HUDEP-2 (cell line): ENCODE results near the gene B9D1.
A peak's percentile ranks its signal among the peaks of the same experiment; 100 is the strongest.

Source experiments
- DNase-seq, 76 experiments: peaks; one replicate each; lab custom pipeline; 2025; ENCODE audit not compliant: unreplicated experiment in 76 of 76; lab: John Stamatoyannopoulos, UW

The B9D1 gene

DNA sequence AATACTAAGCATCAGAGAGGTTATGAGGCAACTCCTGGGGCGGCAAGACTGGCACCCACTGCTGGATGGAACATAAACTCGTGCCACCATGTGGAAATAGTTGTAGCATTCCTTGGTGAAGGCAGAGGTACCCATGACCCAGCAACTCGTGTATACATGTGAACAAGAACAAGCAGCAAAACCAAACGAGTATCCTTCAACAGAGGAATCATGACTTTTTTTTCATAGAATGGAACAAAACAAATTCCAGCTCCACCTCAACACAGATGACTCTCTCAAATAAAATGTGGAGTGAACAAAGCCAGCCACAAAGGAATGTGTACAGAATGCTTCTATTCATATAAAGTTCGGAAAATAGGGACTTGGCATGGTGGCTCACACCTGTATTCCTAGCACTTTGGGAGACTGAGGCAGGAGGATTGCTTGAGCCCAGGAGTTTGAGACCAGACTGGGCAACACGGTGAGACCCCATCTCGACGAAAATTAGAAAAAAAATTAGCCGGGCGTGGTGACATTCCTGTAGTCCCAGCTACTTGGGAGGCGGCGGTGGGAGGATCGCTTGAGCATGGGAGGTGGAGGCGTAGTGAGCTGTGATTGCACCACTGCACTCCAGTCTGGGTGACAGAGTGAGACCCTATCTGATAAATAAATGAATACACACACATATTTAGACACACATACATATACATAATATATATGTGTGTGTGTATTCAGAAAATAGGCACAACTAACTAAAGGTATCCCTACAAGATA, 35.3 kb downstream of the B9D1 start:
- no peak for DNase-seq

- no peak for DNase-seq
These were observed 37.0 kb downstream of the B9D1 start for GRCh38 chr17:19325542-19325941.

- DNase-seq, result no peak
These were observed 39.7 kb downstream of the B9D1 start for GRCh38 chr17:19322861-19323260.

- DNase-seq, result no peak
These were observed 40.4 kb downstream of the B9D1 start for GRCh38 chr17:19322129-19322505.

- DNase-seq, result no peak
These were observed 40.9 kb downstream of the B9D1 start for GRCh38 chr17:19321481-19322128.

- DNase-seq, result no peak
These were observed 41.6 kb downstream of the B9D1 start for GRCh38 chr17:19320876-19321275.

GRCh38 chr17:19319771-19320505, 42.6 kb downstream of the B9D1 start:
- DNase-seq, result no peak

GRCh38 chr17:19318611-19319010, 43.9 kb downstream of the B9D1 start:
- DNase-seq, result no peak

DNA sequence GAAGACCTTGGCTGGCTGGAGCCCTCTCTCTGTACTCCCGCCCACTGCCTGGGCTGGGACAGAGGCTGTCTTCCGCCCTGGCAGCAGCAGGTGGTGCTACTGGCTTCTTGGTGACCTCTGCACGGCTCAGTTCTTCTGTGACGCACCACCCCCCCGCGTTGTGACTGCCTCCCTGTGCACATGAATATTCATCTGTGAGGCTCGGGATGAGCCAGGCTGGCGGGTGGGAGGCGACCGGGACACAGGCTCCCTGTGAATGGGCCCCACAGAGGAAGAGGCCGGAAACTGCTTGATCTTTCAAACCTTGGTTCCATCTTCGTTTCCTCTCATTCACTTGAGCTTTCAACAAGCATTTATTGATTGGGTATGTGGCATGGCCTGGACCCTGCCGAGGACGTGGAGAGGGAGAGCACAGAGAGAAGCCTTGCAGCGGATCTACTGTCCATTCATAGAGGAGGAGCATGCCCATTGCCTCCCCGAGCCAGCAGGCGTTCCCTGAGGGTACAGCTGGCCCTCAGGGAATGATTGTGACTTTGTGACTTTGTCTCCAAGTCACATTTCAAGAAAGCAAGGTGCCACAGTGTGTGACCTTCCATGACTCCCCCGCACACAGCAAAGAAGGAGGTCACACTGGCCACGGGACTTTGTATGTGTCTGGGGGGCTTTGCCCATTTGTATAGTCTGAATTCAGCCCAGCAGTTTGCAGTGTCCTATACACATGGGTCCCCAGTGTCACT, 45.0 kb downstream of the B9D1 start:
- DNase-seq, result peak in 56 of 76 experiments; percentile 11 to 80 (median 46)

- DNase-seq, result no peak
These were observed 45.7 kb downstream of the B9D1 start for GRCh38 chr17:19316761-19317358.

- no peak for DNase-seq
These were observed 47.4 kb downstream of the B9D1 start for GRCh38 chr17:19315104-19315503.

GRCh38 chr17:19313746-19314651, 48.5 kb downstream of the B9D1 start:
- DNase-seq, result peak in 72 of 76 experiments; percentile 11 to 84 (median 63)

GRCh38 chr17:19313066-19313745, 49.3 kb downstream of the B9D1 start:
- DNase-seq, result no peak

- no peak for DNase-seq
These were observed 50.1 kb downstream of the B9D1 start for GRCh38 chr17:19312406-19312805.

GRCh38 chr17:19311421-19312215, 50.9 kb downstream of the B9D1 start:
- DNase-seq, result no peak

DNA sequence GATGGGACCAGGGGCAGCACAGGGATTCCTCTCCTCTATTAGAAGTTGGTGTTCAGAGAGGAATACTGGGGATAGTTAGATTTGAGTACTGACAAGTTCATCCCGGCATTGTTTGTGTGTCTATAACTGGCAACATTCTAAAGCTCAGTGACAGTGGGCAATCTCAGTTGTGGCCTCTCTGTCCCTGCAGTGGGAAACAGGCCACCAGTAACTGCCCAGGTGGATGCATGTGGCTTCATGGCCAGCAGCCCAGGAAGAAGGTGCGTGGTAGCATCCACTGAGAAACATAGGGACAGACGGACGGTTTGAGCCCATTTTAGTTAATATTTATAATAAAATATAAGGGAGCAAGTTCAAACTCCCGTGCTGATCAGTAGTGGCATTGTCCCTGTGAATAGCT, 51.5 kb downstream of the B9D1 start:
- no peak for DNase-seq

- DNase-seq, result no peak
These were observed 52.4 kb downstream of the B9D1 start for GRCh38 chr17:19310151-19310550.

DNA sequence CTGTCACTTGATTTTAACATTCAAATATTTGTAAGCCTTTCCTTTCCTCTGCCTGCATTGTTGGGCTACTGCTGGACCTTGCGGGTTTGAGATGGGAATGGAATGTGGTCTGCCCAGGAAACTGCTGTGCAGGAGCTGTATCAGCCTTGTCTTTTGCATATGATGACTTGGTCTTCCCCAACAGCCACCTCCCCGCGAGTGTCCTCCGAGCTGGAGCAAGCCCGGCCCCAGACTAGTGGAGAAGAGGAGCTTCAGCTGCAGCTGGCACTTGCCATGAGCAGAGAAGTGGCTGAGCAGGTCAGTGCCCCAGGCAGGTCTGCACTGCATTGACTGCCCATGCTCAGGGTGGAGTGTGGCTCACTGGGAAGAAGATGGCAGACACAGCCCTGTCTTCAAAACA, 52.8 kb downstream of the B9D1 start:
- DNase-seq, result no peak
